GM10266 (cell line): ENCODE measurements around the gene MARCHF6.

Experiments
- DNase-seq: peaks from one replicate; pipeline ENCODE4 v3.0.0; 2012; ENCODE audit errors: extremely low spot score
- TF ChIP-seq, protein P1 (sequence below): IDR thresholded peaks from 2 replicates; pipeline ENCODE4 v1.5.1; 2012; ENCODE audit warnings: mild to moderate bottlenecking, low read depth; ENCODE audit not compliant: control insufficient read depth, insufficient read depth; ENCODE audit errors: missing control alignments

Gene MARCHF6

DNA sequence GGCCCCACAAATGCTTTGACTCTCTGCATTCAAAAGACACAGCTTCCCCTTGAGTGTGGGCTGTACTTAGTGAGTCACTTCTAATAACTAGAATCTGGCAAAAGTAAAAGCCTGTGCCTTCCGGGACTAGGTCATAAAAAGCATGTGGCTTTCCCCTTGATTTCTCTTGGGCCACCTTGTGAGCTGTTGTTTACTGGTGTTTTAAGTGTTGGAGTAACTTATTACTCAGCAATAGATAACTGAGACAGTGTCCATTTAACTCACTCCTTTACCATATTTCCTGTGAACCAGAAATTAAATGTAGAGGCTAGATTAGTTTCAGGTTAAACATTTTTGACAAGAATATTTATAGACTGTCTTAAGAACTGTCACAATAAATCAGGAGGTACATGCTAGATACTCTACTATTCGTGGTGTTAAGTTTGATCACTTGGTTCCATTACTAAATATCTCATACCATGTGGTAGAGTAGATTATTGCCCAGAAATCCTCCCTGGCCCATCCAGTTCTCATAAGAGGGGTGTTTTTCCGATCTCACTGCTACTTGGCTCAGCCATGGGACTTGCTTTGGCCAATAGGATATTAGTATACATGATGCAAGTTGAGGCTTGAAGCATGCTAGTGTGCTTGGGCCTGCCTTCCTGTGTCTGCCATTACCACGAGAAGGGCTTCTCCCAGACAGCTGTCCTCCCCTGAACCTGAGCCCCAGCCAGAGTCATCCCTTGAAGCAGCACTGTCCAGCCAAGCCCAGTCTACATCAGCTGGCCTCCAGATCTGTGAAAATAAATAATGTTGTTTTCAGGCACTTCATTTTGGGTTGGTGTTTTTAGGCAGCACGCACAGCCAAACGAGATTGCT lies 35.4 kb upstream of the MARCHF6 start:
- no peak for DNase-seq
- TF ChIP-seq, protein P1, sequence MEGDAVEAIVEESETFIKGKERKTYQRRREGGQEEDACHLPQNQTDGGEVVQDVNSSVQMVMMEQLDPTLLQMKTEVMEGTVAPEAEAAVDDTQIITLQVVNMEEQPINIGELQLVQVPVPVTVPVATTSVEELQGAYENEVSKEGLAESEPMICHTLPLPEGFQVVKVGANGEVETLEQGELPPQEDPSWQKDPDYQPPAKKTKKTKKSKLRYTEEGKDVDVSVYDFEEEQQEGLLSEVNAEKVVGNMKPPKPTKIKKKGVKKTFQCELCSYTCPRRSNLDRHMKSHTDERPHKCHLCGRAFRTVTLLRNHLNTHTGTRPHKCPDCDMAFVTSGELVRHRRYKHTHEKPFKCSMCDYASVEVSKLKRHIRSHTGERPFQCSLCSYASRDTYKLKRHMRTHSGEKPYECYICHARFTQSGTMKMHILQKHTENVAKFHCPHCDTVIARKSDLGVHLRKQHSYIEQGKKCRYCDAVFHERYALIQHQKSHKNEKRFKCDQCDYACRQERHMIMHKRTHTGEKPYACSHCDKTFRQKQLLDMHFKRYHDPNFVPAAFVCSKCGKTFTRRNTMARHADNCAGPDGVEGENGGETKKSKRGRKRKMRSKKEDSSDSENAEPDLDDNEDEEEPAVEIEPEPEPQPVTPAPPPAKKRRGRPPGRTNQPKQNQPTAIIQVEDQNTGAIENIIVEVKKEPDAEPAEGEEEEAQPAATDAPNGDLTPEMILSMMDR: no peak

DNA sequence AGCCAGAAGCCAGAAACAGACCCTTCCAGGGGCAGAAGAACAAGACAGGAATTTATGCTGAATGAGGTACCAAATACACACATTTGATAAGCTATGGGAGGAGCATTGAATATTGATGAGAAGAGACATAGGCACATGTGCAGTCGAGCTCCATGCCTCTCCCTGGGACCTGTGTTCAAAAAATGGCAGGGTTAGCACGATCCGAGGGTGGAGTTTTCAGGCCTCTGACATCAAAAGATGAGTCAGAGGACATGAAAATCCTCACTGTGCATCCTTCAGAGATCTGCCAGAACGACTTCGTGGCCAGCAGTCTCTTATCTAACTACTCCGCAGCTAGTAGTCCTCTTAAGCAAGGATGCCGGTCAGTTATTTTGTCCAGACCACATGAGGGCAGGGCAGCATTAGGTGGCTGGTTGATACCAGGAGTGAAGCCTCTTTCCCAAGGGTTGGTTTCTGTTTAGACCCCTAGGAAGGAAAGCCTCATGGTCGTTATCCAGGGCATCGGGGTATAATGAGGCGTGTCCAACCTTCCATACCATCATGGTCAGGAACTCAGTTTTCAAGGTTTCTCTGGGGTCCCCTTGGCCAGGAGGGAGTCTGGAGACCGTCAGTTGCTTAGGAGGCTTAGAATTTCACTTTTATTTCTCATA lies 34.2 kb upstream of the MARCHF6 start:
- no peak for DNase-seq
- TF ChIP-seq, protein P1: no peak

DNA sequence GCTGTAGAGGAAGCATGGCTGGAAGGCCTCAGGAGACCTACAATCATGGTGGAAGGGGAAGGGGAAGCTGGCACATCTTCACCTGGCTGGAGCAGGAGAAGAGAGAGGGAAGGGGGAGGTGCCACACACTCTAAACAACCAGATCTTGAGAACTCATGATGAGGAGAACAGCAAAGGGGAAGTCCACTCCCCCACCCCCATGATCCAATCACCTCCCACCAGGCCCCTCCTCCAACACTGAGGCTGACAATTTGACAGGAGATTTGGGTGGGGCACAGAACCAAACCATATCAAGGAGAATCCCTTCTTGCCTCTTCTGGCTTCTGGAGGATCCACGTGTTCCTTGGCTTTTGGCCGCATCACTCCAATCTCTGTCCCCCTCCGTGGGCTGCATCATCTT lies 32.7 kb upstream of the MARCHF6 start:
- DNase-seq: no peak
- TF ChIP-seq, protein P1: no peak

DNA sequence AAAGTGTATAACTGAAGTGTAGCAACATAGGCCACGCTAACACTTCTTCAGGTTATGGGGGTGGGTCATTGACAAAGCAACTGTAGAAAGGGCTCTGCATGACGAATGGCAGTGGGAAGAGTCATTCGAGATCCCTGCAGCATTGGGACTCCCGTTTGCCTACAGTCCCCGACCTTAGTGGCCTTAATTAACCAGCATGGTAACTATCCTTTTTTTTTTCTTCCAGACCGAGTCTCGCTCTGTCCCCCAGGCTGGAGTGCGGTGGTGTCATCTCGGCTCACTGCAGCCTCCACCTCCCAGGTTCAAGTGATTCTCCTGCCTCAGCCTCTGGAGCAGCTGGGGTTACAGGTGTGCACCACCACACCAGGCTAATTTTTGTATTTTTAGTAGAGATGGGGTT lies 31.6 kb upstream of the MARCHF6 start:
- TF ChIP-seq, protein P1: no peak
- no peak for DNase-seq

DNA sequence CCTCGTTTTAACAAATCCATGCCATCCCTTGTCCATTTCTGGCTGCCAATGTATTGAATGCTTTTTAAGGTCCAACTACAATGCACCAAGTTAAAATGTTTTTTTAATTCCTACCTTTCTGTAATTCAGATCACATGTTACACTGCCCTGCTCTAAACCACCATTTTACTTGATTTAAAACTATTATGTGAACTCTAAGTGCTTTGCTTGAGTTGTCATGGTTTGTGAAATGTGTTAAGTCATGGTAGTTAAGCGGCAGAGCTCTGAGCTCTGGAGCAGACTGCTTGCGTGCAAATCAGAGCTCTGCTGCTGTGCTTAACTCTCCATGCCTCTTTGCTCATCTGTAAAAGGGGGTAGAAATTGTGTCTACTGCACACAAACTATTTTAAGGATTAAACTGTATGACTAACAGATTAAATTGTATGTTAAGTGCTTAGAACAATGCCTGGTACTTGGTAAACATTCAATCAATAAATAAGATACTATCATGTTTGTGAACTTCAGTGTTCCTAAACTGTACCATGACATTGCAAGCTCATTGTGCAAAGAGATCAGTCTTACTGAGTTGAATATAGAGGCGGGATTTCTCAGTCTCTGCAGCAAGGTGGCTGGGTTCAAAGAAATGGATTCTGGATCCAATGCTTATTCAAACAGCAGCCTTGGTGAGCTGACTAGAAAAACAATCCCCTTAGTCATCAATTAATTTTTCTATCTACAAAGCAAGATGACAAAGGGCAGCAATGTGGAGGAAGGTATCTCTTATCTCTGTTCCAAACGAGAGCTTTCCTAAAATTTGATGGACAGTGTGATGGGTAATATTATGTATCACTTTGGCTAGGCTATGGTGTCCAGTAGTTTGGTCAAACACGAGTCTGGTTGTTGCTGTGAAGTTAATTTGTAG lies 29.7 kb upstream of the MARCHF6 start:
- TF ChIP-seq, protein P1: no peak
- DNase-seq: no peak

DNA sequence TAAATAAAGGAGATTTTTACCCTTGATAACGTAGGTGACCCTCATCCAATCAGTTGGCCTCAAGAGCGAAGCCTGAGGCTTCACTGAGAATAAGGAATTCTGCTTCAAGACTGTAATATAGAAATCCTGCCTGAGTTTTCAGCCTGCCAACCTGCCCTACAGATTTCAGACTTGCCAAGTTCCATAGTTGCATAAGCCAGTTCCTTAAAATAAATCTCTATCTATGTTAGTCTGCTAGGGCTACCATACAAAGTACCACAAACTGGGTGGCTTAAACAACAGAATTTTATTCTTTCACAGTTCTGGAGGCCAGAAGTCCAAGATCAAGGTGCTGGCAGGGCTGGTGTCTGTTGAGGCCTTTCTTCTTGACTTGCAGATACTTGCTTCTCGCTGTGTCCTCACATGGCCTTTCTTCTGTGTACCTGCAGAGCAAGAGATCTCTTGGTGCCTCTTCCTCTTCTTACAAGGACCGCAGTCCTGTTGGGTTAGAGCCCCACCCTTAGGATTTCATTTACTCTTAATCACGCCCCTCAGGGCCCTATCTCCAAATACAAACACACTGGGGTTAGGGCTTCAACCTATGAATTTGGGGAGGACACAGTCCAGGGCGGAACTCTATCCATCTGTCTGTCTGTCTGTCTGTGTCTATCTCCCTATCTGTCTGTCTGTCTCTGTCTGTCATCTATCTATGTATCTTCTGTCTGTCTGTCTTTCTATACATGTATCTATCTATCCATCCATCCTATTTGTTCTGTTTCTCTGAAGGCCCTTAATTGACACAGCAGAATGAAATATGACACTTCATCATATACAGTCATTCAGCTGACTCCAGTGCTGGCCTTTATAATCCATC lies 28.8 kb upstream of the MARCHF6 start:
- TF ChIP-seq, protein P1: no peak
- no peak for DNase-seq
